ENCODE data around the gene LBR. TPM values are rescaled to one million over a fixed set of nuclear protein-coding genes. Genes with fewer than 3 reads are reported as not detected.

The LBR gene
- total and polyA plus RNA-seq, 4 donors: 14.3 to 201 (median 22.6) TPM

- DNase-seq (ENCODE audit: low spot score): no peak
- no peak for TF ChIP-seq FOXA2 (IDR thresholded peaks at IDR 0.05)
- no peak for TF ChIP-seq ATF3 (IDR thresholded peaks at IDR 0.05)
- no peak for TF ChIP-seq CTCF (IDR thresholded peaks at IDR 0.05; ENCODE audit: low read depth, low read length, missing input control)
- no peak for TF ChIP-seq HNF4G (IDR thresholded peaks at IDR 0.05)
- no peak for TF ChIP-seq MAX (IDR thresholded peaks at IDR 0.05)
- TF ChIP-seq HNF4A (conservative IDR thresholded peaks at IDR 0.05): no peak
- no peak for TF ChIP-seq RAD21 (IDR thresholded peaks at IDR 0.05)
- no peak for TF ChIP-seq RXRA (IDR thresholded peaks at IDR 0.05)
- no peak for TF ChIP-seq YY1 (IDR thresholded peaks at IDR 0.05)
- no peak for TF ChIP-seq GABPA (IDR thresholded peaks at IDR 0.05 in 1 of 2, conservative IDR thresholded peaks at IDR 0.05 in 1 of 2)
- TF ChIP-seq EGR1 (IDR thresholded peaks at IDR 0.05; ENCODE audit: low read depth in 2 of 2): no peak
- TF ChIP-seq FOXA1 (IDR thresholded peaks at IDR 0.05): no peak
- TF ChIP-seq NR2F2 (IDR thresholded peaks at IDR 0.05): no peak
- TF ChIP-seq ZBTB33 (IDR thresholded peaks at IDR 0.05): no peak
- no peak for TF ChIP-seq JUND (IDR thresholded peaks at IDR 0.05)
- TF ChIP-seq REST (IDR thresholded peaks at IDR 0.05): no peak
- no peak for TF ChIP-seq SP1 (IDR thresholded peaks at IDR 0.05)
- H3K27ac ChIP-seq (ENCODE audit: low read depth in 1 of 2, low read length in 2 of 2): no peak overlapping the region
- no peaks in the 10 kb centered on the region for H3K9me3 ChIP-seq (ENCODE audit: control insufficient read depth in 4 of 4, low read length in 3 of 4)
- 73% methylated on average over 15 of the region's 15 CpGs for WGBS
- H3K4me3 ChIP-seq (ENCODE audit: low read depth in 1 of 3, low read length in 3 of 3): no peak overlapping the region
- no peaks in the 10 kb centered on the region for H3K36me3 ChIP-seq (ENCODE audit: control insufficient read depth in 4 of 4, insufficient read depth in 3 of 4, low read depth in 1 of 4, low read length in 3 of 4)
- H3K4me1 ChIP-seq (ENCODE audit: control insufficient read depth in 4 of 4, insufficient read depth in 4 of 4, low read length in 3 of 4): peaks cover 0 to 10% (median 3%) of the 10 kb centered on the region in 4 donors
- H3K27me3 ChIP-seq (ENCODE audit: control insufficient read depth in 4 of 4, insufficient read depth in 4 of 4, low read length in 3 of 4): no peaks in the 10 kb centered on the region
- no peak overlapping the region for H3K9ac ChIP-seq (ENCODE audit: low read depth in 1 of 2, low read length in 2 of 2)
Measured at GRCh38 chr1:225462714-225463574, 35.1 kb upstream of the LBR start.

Measured in liver (tissue), 9 donors.